Suppressor macrophage (primary cell): ENCODE results near the gene TSKU.
"Not testable (repeated sequence)": the region's sequence is repeated elsewhere in the genome, so short reads cannot be mapped to it uniquely, and the experiment has no call there.

Source experiments
- DNase-seq, 4 experiments: peaks; one replicate each; pipeline ENCODE4 v3.0.0-alpha.2; 2020 to 2022

Gene TSKU

DNA sequence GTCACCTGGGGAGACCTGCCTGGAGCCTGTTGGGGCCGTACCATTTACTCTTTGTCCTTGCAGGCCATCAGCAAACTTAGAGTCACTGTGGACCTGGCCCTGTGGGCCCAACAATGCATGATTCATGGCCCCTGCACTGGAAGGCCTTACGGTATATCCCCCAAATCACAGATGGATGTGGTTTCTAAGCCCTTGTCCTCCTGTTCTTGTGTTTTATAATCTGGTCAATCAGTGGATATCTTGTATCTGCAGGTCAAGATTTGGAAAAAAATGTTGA is 6.2 kb downstream of the TSKU start:
- no peak for DNase-seq

DNA sequence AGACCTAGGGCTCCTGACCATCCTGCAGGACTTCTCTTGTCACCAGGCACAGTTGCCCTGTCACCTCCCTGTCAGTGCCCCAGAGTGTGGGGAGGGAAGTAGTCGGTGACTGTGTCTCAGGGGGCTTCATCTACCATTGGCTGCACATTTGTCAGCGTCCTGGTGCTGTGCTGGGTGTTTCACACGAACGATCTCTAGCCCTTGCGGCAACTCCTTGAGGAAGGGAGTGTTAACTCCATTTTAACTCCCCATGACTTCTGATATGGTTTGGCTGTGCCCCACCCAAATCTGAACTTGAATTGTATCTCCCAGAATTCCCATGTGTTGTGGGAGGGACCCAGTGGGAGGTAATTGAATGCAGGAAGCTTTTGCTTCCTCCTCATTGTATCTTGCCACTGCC is 7.1 kb downstream of the TSKU start:
- DNase-seq, result no peak

DNA sequence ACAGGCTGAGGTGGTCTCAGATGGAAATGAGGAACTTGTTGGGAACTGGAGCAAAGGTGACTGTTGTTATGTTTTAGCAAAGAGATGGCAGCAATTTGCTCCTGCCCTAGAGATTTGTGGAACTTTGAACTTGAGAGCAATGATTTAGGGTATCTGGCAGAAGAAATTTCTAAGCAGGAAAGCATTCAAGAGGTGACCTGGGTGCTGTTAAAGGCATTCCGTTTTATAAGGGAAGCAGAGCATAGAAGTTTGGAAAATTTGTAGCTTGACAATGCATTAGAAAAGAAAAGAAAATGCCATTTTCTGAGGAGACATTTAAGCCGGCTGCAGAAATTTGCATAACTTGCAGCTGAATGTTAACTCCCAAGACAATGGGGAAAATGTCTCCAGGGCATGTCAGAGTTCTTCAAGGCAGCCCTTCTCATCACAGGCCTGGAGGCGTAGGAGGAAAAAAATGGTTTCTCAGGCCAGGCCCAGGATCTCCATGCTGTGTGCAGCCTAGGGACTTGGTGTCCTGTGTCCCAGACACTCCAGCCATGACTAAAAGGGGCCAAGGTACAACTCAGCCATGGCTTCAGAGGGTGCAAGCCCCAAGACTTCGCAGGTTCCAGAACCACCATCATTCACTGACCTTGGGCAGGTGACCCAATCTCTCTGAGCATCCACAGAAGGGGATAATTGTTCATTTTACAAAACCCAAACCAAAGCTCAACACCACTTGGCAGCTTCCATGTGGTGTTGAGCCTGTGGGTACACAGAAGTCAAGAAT is 8.0 kb downstream of the TSKU start:
- not testable (repeated sequence) for DNase-seq

DNA sequence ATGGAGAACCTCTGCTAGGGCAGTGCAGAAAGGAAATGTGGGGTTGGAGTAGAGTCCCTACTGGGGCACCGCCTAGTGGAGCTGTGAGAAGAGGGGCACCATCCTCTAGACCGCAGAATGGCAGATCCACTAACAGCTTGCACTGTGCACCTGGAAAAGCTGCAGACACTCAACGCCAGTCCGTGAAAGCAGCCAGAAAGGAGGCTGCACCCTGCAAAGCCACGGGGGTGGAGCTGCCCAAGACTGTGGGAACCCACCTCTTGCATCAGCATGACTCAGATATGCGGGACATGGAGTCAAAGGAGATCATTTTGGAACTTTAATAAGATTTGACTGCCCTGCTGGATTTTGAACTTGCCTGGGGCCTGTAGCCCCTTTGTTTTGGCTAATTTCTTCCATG is 8.7 kb downstream of the TSKU start:
- DNase-seq, result peak; percentile 55 to 77 (median 66)

DNA sequence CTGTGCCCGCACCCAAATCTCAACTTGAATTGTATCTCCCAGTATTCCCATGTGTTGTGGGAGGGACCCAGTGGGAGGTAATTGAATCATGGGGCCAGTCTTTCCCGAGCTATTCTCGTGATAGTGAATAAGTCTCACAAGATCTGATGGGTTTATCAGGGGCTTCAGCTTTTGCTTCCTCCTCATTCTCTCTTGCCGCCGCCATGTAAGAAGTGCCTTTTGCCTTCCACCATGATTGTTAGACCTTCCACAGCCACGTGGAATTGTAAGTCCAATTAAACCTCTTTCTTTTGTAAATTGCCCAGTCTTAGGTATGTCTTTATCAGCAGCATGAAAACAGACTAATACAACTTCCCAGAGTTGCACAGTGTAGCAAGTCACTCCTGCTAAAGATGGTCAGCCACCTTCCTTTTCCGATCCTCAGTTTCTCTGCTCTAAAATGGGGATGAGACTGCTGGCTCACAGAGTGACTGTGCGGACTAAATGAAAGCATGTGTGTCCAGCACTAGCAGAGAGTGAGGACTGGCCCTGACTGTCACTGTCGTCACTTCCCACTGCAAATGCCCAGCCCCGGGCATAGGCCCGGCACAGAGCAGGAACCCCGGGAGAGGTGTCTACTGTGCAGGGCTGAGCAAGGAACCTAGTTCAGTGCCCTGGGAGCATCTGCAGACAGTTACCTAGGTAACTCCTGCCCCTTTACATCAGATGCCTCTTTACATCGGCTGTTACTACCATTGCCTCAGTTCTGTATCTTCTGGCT is 9.5 kb downstream of the TSKU start:
- no peak for DNase-seq

DNA sequence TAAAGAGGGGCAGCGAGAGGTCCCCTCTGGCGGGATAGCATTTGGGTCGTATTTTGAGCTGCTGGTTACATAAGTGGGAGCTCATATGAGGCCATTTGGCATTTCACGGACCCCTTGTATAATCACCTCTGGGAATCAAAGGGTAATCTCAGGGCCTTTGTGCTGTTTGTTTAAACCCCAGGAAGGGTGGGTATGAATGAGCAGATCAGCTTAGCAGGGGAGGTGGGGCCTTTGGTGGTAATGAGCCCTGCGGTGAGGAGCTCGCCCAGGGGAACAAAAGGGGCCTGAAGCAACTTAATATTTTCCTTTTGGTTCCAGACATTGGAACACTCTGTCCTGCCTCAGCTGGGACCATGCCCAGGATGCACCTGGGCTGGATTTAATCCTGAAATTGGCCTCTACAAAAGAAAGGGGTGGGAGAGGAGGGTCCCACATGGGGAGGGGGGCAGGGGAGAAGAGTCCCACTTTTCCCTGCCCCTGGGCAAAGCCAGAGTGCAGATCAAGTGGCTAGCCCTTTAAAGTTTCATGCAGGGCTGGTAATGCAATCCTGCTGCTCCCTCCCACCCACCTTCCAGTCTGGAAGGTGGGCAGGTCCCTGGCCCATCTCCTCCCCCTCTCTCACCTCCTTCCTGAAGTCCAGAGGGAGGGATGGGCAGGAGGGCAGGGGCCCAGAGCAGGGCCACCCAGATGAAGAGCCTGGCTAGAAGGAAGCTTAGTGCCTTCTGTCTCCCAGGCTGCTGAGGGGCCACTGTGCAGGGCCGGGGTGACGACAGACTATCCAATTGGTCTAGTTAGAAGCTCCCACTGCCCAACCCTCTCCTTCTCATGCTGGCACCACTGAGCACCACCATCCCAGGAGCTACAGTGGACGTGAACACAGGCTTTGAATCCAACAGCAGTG is 10.5 kb downstream of the TSKU start:
- DNase-seq, result no peak

DNA sequence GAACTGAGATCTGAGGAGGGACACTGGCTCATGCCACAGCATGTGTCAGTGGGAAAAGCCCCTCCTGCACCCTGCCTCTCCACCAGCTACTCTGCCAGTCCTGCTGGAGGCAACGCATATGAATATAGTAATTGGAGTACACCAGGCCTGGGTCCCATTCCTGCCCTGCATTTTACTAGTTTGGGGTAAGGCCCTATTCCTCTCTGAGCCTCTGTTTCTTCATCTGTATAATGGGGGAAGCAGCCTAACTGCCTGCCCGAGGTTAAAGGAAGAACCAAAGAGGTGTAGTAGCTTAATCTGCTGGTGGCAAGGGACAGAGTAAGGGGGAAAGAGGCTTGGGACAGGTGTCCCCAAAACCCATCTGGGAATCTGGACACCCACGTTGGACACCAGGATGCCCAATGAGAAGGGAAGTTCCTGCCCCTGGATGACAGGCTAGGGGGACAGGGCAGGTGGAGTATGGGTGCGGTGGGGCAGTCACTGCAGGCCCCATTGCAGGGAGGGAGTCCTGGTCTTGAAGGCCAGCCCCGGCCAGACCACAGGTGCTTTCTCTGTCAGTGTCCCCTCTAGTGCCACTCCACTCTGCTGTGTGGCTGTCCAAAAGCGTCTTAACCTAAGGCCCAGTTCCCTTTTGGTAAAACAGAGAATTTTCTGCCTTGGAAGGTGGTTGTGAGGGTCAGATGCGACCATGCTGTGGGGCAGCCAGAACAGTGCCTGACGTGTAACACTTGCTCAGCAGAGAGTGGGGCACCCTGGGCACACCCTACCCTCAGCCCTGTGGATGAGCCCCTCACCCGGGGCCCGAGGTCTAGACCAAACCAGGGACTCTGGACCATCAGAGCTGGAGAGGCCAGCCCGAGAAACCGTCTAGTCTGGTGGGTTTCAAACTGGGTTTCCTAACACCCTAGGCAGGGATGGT is 11.5 kb downstream of the TSKU start:
- DNase-seq, result no peak

DNA sequence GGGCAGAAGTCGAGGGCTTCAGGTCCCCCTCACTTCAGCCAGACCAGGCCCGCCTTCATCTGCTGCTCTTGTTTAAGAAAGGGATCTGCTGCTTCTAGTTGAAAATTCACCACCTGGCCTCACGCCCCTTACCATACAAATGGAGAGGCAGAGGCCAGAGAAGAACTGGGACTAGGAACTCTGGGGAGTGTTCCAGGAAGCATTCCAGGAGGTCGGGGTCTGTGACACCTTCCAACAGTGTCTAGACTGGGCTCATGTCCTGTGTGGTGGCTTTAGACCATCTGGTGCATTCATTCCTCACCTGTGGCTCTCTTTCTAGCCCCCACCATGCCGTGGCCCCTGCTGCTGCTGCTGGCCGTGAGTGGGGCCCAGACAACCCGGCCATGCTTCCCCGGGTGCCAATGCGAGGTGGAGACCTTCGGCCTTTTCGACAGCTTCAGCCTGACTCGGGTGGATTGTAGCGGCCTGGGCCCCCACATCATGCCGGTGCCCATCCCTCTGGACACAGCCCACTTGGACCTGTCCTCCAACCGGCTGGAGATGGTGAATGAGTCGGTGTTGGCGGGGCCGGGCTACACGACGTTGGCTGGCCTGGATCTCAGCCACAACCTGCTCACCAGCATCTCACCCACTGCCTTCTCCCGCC is 12.3 kb downstream of the TSKU start:
- no peak for DNase-seq

DNA sequence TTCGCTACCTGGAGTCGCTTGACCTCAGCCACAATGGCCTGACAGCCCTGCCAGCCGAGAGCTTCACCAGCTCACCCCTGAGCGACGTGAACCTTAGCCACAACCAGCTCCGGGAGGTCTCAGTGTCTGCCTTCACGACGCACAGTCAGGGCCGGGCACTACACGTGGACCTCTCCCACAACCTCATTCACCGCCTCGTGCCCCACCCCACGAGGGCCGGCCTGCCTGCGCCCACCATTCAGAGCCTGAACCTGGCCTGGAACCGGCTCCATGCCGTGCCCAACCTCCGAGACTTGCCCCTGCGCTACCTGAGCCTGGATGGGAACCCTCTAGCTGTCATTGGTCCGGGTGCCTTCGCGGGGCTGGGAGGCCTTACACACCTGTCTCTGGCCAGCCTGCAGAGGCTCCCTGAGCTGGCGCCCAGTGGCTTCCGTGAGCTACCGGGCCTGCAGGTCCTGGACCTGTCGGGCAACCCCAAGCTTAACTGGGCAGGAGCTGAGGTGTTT is 12.8 kb downstream of the TSKU start:
- no peak for DNase-seq

DNA sequence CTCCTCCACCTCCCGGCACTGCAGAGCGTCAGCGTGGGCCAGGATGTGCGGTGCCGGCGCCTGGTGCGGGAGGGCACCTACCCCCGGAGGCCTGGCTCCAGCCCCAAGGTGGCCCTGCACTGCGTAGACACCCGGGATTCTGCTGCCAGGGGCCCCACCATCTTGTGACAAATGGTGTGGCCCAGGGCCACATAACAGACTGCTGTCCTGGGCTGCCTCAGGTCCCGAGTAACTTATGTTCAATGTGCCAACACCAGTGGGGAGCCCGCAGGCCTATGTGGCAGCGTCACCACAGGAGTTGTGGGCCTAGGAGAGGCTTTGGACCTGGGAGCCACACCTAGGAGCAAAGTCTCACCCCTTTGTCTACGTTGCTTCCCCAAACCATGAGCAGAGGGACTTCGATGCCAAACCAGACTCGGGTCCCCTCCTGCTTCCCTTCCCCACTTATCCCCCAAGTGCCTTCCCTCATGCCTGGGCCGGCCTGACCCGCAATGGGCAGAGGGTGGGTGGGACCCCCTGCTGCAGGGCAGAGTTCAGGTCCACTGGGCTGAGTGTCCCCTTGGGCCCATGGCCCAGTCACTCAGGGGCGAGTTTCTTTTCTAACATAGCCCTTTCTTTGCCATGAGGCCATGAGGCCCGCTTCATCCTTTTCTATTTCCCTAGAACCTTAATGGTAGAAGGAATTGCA is 13.5 kb downstream of the TSKU start:
- no peak for DNase-seq

DNA sequence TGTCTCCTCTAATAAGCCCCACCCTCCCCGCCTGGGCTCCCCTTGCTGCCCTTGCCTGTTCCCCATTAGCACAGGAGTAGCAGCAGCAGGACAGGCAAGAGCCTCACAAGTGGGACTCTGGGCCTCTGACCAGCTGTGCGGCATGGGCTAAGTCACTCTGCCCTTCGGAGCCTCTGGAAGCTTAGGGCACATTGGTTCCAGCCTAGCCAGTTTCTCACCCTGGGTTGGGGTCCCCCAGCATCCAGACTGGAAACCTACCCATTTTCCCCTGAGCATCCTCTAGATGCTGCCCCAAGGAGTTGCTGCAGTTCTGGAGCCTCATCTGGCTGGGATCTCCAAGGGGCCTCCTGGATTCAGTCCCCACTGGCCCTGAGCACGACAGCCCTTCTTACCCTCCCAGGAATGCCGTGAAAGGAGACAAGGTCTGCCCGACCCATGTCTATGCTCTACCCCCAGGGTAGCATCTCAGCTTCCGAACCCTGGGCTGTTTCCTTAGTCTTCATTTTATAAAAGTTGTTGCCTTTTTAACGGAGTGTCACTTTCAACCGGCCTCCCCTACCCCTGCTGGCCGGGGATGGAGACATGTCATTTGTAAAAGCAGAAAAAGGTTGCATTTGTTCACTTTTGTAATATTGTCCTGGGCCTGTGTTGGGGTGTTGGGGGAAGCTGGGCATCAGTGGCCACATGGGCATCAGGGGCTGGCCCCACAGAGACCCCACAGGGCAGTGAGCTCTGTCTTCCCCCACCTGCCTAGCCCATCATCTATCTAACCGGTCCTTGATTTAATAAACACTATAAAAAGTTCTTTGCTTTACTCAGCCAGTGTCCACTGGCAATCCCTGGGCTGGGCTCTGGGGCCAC is 14.4 kb downstream of the TSKU start:
- no peak for DNase-seq

DNA sequence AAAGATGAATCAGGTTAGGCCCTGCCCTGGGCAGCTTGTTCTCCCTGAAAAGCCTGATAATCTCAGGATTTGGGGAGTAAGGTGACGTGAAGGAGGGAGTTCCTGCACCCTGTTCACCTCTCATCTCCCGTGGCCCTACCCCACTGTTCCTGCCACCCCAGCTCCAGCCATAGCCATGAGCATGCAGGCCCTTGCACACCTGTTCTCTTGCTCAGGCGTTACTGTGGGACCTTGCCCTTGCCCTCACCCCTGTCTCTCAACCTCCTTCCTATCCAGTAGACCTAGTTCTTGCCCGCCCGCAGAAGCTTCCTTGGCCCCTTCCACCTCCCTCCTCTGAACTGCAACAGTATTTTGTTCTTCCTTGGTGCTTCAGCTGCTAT is 15.0 kb downstream of the TSKU start:
- DNase-seq, result no peak

DNA sequence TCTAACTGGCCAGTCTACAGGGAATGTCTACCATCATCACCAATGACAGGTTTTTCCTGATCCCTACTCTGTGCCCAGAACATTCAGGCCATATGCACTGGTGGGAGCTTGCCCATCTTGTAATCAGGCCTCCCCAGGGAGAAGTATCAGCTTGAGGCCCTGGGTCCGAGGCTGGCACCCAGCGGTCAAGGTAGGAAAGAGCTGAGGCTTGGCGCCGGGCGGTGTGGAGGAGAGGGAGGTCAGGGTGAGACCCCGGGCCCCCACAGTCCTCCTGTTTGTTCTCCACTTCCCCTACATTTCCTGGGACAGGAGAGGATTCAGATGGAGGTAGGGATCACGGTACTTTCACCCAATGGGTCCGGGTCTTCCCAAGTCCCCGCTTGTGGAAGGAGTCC is 15.5 kb downstream of the TSKU start:
- no peak for DNase-seq

DNA sequence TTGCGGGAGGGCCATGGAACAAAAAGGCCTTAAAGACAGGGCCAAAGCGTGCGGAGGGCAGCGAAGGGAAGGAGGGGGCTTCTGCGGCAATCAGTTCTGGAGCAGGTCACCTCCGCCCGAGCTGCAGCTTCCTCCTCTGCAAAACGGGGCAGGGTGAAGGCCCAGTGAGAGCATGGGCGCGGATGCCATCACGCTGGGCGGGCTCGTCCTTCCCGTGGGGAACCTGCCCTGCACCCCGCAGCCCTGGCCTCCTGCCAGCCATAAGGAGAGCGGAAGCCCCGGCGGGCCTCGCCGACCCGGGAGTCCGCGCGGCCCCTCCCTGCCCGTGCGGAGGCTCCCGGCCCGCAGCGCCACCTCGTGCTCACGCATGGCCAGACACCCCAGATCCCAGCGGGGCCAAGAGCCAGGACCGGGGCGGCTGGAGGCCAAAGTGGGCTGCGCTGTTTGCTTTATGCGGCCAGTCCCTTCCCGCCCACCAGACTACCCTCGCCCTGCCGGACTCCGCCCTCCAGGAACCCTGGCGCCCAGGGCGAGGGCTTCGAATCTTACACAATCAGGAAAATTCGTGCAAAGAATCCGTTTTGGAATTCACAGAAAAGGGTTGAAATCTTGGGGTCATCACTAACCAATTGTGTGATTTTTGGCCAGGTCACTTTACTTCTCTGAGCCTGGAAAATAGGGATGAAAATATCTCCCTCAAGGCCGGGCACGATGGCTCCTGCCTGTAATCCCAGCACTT is 16.1 kb downstream of the TSKU start:
- peak; percentile 86 to 93 (median 89) for DNase-seq

DNA sequence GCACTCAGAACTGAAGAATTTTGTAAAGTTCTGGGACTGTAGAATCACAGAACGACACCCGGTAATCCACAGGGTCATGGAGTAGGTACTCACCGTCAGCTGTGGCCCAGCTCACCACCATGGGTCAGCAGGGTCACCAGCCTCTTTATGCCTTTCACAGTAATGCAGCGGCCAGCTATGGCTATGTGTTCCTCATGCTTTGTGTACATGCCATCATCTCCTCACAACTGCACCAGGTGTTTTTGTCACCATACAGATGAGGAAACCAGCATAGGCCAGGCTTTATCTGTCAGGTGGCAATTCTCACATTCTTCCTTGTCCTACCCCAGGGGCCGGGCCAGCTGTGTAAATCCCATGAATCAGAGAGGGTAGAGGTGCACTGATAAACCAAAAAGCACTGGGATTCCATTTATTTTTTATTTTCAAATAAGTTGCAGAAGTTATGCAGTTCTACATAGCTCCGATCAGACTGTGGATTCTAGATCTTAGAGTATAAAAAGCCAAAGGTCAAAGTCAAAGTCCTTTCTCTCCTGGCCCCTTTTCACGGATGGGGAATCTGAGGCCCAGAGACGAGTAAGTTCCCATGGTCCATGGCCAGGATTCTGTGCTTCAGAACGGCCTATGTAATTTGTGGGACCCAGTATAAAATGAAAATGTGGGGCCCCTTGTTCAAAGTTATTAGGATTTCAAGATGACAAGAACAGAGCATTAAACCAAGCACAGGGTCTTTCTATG is 17.5 kb downstream of the TSKU start:
- DNase-seq, result no peak

DNA sequence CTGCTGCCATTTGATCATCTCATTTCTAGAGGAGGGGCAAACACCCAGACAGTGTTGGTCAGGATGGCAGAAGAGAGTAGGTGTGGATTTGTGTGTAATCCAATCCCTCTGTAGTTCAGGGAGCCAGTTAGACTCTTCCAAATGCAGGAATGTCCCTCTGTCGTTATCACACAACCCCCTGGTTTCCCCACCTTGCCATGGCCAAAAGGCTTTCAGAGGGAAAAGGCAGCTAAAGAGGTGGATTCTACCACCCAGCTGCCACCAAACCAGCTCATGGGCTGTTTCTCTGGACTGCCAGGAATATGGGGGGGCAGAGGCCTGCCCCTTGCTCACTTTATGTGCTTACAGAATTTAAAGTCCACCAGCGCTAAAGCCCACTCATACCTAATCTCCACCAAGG is 18.1 kb downstream of the TSKU start:
- DNase-seq, result no peak

DNA sequence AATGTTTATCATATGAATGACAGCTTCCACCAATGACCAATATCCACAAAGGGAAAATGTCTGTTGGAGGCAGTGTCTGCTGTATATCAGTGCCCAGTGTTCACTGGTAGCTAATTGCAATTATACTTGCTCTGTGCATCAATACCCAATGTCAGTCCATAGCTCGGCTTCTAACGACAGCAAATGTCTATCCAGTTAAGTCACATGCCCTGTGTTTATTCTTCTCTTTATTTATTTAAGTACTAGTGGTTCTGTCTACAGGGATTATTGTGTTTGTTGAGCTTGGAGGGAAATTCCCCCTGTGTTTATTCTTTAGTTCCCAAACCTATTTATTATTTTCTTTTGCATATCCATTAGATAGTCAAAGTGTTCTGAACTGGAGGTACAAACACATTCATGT is 18.6 kb downstream of the TSKU start:
- DNase-seq, result no peak

DNA sequence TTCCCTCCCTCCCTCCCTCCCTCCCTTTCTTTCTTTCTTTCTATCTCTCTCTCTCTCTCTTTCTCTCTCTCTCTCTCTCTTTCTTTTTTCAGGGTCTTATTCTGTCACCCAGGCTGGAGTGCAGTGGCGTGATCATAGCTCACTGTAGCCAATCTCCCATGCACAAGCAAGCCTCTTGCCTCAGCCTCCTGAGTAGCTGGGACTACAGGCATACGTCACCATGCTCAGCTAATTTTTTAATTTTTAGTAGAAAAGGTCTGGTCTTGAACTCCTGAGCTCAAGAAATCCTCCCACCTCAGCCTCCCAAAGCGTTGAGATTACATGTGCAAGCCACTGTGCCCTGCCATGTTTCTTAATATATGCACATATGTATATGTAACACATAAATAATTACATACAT is 19.0 kb downstream of the TSKU start:
- no peak for DNase-seq

DNA sequence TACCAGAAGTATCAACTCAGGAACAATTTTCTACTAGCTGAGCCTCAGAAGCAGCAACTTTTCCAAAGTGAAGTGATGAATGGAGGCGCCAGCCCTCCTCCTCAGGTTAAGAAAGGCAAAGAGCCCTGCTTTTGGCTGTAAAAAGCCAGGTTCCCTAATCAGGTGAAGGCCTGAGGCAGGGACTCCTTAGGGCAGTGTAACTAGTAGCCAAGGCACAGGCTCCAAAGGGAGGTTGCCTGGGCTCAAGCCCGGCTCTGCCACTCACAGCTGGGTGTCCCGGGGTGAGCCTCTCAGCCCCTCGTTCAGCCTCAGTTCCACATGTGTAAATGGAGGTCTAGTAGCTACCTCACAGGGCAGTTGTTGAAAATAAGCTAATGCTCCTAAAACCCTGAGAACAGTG is 19.5 kb downstream of the TSKU start:
- no peak for DNase-seq
